ENCODE measurements around the gene EIF4E.
"Not testable (repeated sequence)": the region's sequence is repeated elsewhere in the genome, so short reads cannot be mapped to it uniquely, and the experiment has no call there.

The EIF4E gene

DNA sequence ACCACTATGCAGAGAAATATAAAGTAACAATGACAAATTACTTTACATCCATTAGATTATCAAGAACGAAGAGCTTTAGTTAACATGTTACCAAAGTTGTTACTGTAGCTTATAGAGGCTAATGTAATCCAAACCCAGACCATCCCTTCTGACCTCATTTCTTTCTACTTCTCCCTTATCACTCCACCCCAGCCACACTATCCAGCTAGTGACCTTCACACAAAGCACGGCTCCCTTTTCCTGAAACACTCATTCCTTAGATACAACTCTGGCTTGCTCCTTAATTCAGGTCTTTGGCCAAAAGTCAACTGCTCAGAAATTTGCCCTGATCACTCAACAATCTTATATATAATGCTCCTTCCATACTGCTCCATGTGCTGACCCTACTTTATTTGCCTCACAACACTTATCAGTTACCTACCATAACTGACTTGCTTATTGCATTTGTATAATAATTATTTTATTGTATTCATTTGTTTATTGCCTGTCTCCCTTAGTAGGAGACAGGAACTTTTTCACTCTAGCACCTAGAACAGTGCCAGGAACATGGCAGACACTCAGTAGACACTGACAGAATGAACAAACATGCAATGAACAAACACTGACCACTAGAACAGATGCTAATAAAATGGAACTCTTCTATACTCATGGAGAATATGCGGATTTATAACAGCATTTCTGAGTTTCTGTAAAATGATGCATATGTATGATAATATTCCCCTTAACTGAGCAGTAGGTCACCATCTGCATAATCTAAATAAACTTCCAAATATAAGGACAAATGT lies 67.6 kb downstream of the EIF4E start:
- H3K4me1 ChIP-seq, result no peaks in the 10 kb centered on the region
- H3K27me3 ChIP-seq, result no peaks in the 10 kb centered on the region
- DNase-seq, result no peak
- H3K4me3 ChIP-seq (ENCODE audit: low read depth, low read length), result no peak overlapping the region
- no peaks in the 10 kb centered on the region for H3K36me3 ChIP-seq
- no peaks in the 10 kb centered on the region for H3K9me3 ChIP-seq
- TF ChIP-seq, protein P1, sequence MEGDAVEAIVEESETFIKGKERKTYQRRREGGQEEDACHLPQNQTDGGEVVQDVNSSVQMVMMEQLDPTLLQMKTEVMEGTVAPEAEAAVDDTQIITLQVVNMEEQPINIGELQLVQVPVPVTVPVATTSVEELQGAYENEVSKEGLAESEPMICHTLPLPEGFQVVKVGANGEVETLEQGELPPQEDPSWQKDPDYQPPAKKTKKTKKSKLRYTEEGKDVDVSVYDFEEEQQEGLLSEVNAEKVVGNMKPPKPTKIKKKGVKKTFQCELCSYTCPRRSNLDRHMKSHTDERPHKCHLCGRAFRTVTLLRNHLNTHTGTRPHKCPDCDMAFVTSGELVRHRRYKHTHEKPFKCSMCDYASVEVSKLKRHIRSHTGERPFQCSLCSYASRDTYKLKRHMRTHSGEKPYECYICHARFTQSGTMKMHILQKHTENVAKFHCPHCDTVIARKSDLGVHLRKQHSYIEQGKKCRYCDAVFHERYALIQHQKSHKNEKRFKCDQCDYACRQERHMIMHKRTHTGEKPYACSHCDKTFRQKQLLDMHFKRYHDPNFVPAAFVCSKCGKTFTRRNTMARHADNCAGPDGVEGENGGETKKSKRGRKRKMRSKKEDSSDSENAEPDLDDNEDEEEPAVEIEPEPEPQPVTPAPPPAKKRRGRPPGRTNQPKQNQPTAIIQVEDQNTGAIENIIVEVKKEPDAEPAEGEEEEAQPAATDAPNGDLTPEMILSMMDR (IDR thresholded peaks at IDR 0.05; ENCODE audit: low read depth, low read length), result no peak

GRCh38 chr4:98851806-98852205 lies 77.1 kb downstream of the EIF4E start:
- Histone ChIP-seq H3K4me1 (no peaks in the 10 kb centered on the region), H3K27me3 (peaks cover 18% of the 10 kb centered on the region), H3K4me3 (ENCODE audit: low read depth, low read length) (no peak overlapping the region), H3K9me3 (no peaks in the 10 kb centered on the region), H3K36me3 (no peaks in the 10 kb centered on the region)
- TF ChIP-seq, protein P1 (IDR thresholded peaks at IDR 0.05; ENCODE audit: low read depth, low read length), result no peak
- no peak for DNase-seq

DNA sequence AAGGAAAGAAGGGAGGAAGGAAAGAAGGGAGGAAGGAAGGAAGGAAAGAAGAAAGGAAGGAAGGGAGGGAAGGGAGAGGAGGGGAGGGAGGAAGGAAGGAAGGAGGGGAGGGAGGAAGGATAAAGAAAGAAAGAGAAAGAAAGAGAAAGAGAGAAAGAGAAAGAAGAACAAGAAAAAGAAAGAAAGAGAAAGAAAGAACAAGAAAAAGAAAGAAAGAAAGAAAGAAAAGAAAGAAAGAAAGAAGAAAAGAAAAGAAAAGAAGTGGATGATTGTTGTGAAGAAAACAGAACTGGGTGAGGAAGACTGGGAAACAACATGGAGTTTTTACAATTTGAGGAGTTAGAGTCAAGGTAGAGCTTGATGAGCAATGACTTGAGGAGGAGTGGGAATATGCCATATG lies 78.0 kb downstream of the EIF4E start:
- TF ChIP-seq, protein P1 (IDR thresholded peaks at IDR 0.05; ENCODE audit: low read depth, low read length), result no peak

DNA sequence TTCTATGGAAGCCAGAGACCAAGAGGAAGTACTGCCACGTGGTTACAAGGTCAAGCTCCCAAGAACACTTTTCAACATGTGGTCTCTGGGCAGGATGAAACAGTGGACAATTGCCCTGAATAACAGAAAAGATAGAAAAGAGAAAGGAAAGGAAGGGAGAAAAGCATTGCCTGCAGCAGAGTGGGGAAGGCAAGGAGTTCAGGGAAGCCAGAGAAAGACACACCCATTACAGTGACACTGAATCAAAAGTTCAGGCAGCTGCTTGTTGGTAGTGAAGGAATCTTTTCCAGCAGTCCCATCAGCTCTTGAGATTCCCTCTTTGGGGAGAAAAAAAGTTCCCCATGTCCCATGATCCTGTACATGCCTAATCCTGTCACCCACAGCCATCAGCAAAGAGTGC lies 80.5 kb downstream of the EIF4E start:
- Histone ChIP-seq H3K36me3 (no peaks in the 10 kb centered on the region), H3K4me3 (ENCODE audit: low read depth, low read length) (no peak overlapping the region), H3K4me1 (no peaks in the 10 kb centered on the region), H3K9me3 (no peaks in the 10 kb centered on the region), H3K27me3 (peaks cover 9% of the 10 kb centered on the region)
- DNase-seq, result no peak
- TF ChIP-seq, protein P1 (IDR thresholded peaks at IDR 0.05; ENCODE audit: low read depth, low read length), result no peak

More for the DNA sequence above, 78.0 kb downstream of the EIF4E start:
- Histone ChIP-seq H3K4me3 (ENCODE audit: low read depth, low read length) (no peak overlapping the region), H3K9me3 (no peaks in the 10 kb centered on the region), H3K36me3 (no peaks in the 10 kb centered on the region), H3K4me1 (no peaks in the 10 kb centered on the region), H3K27me3 (peaks cover 18% of the 10 kb centered on the region)
- DNase-seq, result no peak

GRCh38 chr4:98845960-98846359 lies 83.0 kb downstream of the EIF4E start:
- H3K4me3 ChIP-seq (ENCODE audit: low read depth, low read length), result no peak overlapping the region
- H3K9me3 ChIP-seq, result no peaks in the 10 kb centered on the region
- TF ChIP-seq, protein P1 (IDR thresholded peaks at IDR 0.05; ENCODE audit: low read depth, low read length), result no peak
- no peaks in the 10 kb centered on the region for H3K4me1 ChIP-seq
- no peak for DNase-seq
- no peaks in the 10 kb centered on the region for H3K36me3 ChIP-seq
- peaks cover 3% of the 10 kb centered on the region; the same call in 1 of the 2 replicates for H3K27me3 ChIP-seq

DNA sequence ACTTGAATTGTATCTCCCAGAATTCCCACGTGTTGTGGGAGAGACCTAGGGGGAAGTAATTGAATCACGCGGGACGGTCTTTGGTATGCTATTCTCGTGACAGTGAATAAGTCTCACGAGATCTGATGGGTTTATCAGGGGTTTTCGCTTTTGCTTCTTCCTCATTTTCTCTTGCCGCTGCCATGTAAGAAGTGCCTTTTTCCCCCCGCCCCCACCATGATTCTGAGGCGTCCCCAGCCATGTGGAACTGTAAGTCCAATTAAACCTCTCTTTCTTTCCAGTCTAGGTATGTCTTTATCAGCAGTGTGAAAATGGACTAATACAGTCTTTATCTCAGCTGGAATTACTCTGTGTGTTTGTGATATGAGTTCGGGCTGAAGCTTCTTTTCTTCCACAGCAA lies 86.0 kb downstream of the EIF4E start:
- not testable (repeated sequence) for H3K36me3 ChIP-seq; H3K27me3 ChIP-seq; DNase-seq; H3K4me1 ChIP-seq; H3K9me3 ChIP-seq; H3K4me3 ChIP-seq (ENCODE audit: low read depth, low read length)
